GM23338 (cell line): ENCODE measurements around the gene GABRE. TPM values are rescaled to one million over a fixed set of nuclear protein-coding genes. Genes with fewer than 3 reads are reported as not detected.

Experiments used
- ATAC-seq: fragments of 200-7000 bp; cut with Tn5 transposase; 3 replicates; pipeline ENCODE4 v1.9.1; 2020
- DNase-seq: peaks from one replicate; pipeline ENCODE4 v3.0.0-alpha.2; 2015; ENCODE audit warnings: low spot score
- H2AFZ ChIP-seq: fragments of 200-600 bp; sonication (generic); 2 replicates; pipeline ENCODE4 v1.8.0; 2016; ENCODE audit warnings: antibody characterized with exemption, mild to moderate bottlenecking, moderate library complexity
- H3F3A ChIP-seq: fragments of 200-600 bp; sonication (generic); replicated peaks from 2 replicates; pipeline ENCODE4 v1.8.0; 2017; ENCODE audit warnings: antibody characterized with exemption, mixed run types, low read depth
- H3K27ac ChIP-seq: fragments of 200-600 bp; sonication (generic); 2 replicates; pipeline ENCODE4 v1.6.1; 2016; ENCODE audit warnings: low read depth
- H3K27me3 ChIP-seq: fragments of 200-600 bp; sonication (generic); 2 replicates; pipeline ENCODE4 v1.8.0; 2016; ENCODE audit warnings: mild to moderate bottlenecking, mixed run types, moderate library complexity; ENCODE audit not compliant: insufficient read depth
- H3K36me3 ChIP-seq: fragments of 200-600 bp; sonication (generic); 2 replicates; pipeline ENCODE4 v1.8.0; 2016; ENCODE audit warnings: mild to moderate bottlenecking; ENCODE audit not compliant: insufficient read depth
- H3K4me1 ChIP-seq: fragments of 200-600 bp; sonication (generic); 2 replicates; pipeline ENCODE4 v1.8.0; 2016; ENCODE audit warnings: mild to moderate bottlenecking, moderate library complexity; ENCODE audit not compliant: insufficient read depth
- H3K4me2 ChIP-seq: fragments of 200-600 bp; sonication (generic); 2 replicates; pipeline ENCODE4 v1.7.1; 2017; ENCODE audit warnings: mixed run types
- H3K4me3 ChIP-seq: fragments of 200-600 bp; sonication (generic); 2 replicates; pipeline ENCODE4 v1.6.1; 2016; ENCODE audit warnings: mixed run types
- H3K79me2 ChIP-seq: fragments of 200-600 bp; sonication (generic); replicated peaks from 2 replicates; pipeline ENCODE4 v1.8.0; 2017; ENCODE audit warnings: mild to moderate bottlenecking; ENCODE audit not compliant: insufficient read depth
- H3K9me2 ChIP-seq: fragments of 200-600 bp; sonication (generic); 2 replicates; pipeline ENCODE4 v1.8.0; 2017; ENCODE audit not compliant: insufficient read depth
- H4K20me1 ChIP-seq: fragments of 200-600 bp; sonication (generic); replicated peaks from 2 replicates; pipeline ENCODE4 v1.8.0; 2017; ENCODE audit warnings: mild to moderate bottlenecking; ENCODE audit not compliant: insufficient read depth
- H3K27ac Mint-ChIP-seq: 2 replicates; pipeline ENCODE4 v1.8.0; 2020; ENCODE audit warnings: inconsistent platforms, mild to moderate bottlenecking, moderate library complexity, mixed read lengths
- H3K27me3 Mint-ChIP-seq: 3 replicates; pipeline ENCODE4 v1.8.0; 2022; ENCODE audit warnings: low read depth, mild to moderate bottlenecking, moderate library complexity, mixed read lengths, inconsistent platforms; ENCODE audit not compliant: insufficient read depth, poor library complexity
- H3K36me3 Mint-ChIP-seq: 3 replicates; pipeline ENCODE4 v1.8.0; 2021; ENCODE audit warnings: low read depth, mild to moderate bottlenecking, inconsistent platforms, moderate library complexity, mixed read lengths
- H3K4me1 Mint-ChIP-seq: 3 replicates; pipeline ENCODE4 v1.8.0; 2020; ENCODE audit warnings: mild to moderate bottlenecking, inconsistent platforms, mixed read lengths
- H3K4me3 Mint-ChIP-seq: 3 replicates; pipeline ENCODE4 v1.8.0; 2021; ENCODE audit warnings: moderate library complexity, mild to moderate bottlenecking, inconsistent platforms, mixed read lengths
- H3K9me3 Mint-ChIP-seq: 3 replicates; pipeline ENCODE4 v1.8.0; 2020; ENCODE audit warnings: moderate library complexity, mild to moderate bottlenecking, inconsistent platforms, mixed read lengths
- CREB1 ChIP-seq: fragments of 250-450 bp; sonication (Bioruptor Pico); IDR thresholded peaks from 2 replicates; pipeline ENCODE4 v1.5.0; 2020; ENCODE audit warnings: low read depth, mild to moderate bottlenecking, moderate library complexity
- EZH2 ChIP-seq: fragments of 200-600 bp; sonication (generic); IDR thresholded peaks from one replicate; pipeline ENCODE4 v1.8.0; 2017; ENCODE audit warnings: antibody characterized with exemption, mild to moderate bottlenecking, low read depth; ENCODE audit not compliant: unreplicated experiment
- EZH2phosphoT487 ChIP-seq: fragments of 200-600 bp; sonication (generic); IDR thresholded peaks from one replicate; pipeline ENCODE4 v1.8.1; 2018; ENCODE audit warnings: antibody characterized with exemption; ENCODE audit not compliant: unreplicated experiment
- JUNB ChIP-seq: IDR thresholded peaks from one replicate; pipeline ENCODE4 v1.6.1; 2016; ENCODE audit warnings: antibody characterized with exemption; ENCODE audit not compliant: unreplicated experiment
- NANOG ChIP-seq: IDR thresholded peaks from 2 replicates; pipeline ENCODE4 v1.6.1; 2016; ENCODE audit warnings: antibody characterized with exemption, borderline replicate concordance
- POLR2AphosphoS5 ChIP-seq: IDR thresholded peaks from 2 replicates; pipeline ENCODE4 v1.6.1; 2016; ENCODE audit warnings: antibody characterized with exemption, low read depth
- STAT1 ChIP-seq: IDR thresholded peaks from one replicate; pipeline ENCODE4 v1.6.1; 2016; ENCODE audit warnings: antibody characterized with exemption; ENCODE audit not compliant: unreplicated experiment
- ZNF114 ChIP-seq: fragments of 250-450 bp; sonication (Bioruptor Pico); IDR thresholded peaks from 2 replicates; pipeline ENCODE4 v1.5.0; 2020; ENCODE audit warnings: mild to moderate bottlenecking, moderate library complexity
- ZNF331 ChIP-seq: fragments of 250-450 bp; sonication (Bioruptor Pico); IDR thresholded peaks from 2 replicates; pipeline ENCODE4 v1.5.0; 2020; ENCODE audit warnings: low read depth, mild to moderate bottlenecking, moderate library complexity
- polyA plus RNA-seq: library from polyadenylated mRNA; unstranded; fragments of >200 nt; fragmentation: Nextera tagmentation; extraction: Ambion mirVana; gene quantifications from 2 replicates; pipeline ENCODE4 v1.2.1, GENCODE V29; 2016
- total RNA-seq: library from RNA; depleted of rRNA; stranded (reverse); fragments of >200 nt; shearing (Covaris generic); gene quantifications from 2 replicates; pipeline ENCODE4 v1.2.3, GENCODE V29; 2014
- TF ChIP-seq, protein P1 (sequence below): IDR thresholded peaks from one replicate; pipeline ENCODE4 v1.6.1; 2018; ENCODE audit warnings: antibody characterized with exemption; ENCODE audit not compliant: unreplicated experiment
- TF ChIP-seq, protein P2 (sequence below): IDR thresholded peaks from 2 replicates; pipeline ENCODE4 v1.6.1; 2016; ENCODE audit warnings: antibody characterized with exemption
- TF ChIP-seq, protein P3 (sequence below): fragments of 250-450 bp; sonication (Bioruptor Pico); IDR thresholded peaks from 2 replicates; pipeline ENCODE4 v1.5.0; 2020; ENCODE audit warnings: mild to moderate bottlenecking, moderate library complexity
- TF ChIP-seq, protein P4 (sequence below), 2 experiments: fragments of 200-600 bp in 1 of 2; sonication (generic) in 1 of 2; conservative IDR thresholded peaks; 2 replicates each; pipeline versions ENCODE4 v1.5.1 to v1.6.1; 2016 to 2017; ENCODE audit warnings: antibody characterized with exemption in 2 of 2, low read depth in 2 of 2, mild to moderate bottlenecking in 2 of 2, moderate library complexity in 1 of 2

GABRE gene
- total and polyA plus RNA-seq, 2 experiments from 2014 or later: 4.9 to 8.3 TPM

DNA sequence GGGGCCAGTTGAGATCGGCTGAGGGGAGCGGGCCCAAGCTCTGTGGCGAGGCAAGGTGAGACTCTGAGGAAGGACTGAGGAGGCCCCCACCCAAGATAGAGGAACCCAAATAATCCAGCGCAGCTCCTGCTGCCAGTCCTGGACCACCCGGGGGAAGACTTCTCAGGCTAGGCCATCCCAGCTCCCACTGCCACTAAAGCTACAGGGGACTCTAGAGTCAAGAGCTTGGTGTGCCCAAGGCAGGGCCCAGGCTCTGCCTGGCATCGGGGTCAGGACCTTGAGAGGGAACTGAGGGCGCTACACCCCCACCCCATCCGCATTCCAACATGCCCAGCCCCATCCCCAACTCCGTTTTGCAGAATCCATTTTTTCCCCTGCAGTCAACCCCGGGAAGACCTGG lies 53.2 kb downstream of the GABRE start:
- Mint-ChIP-seq H3K36me3 (no peaks in the 10 kb centered on the region), H3K27me3 (peaks cover 2% of the 10 kb centered on the region), H3K4me1 (no peaks in the 10 kb centered on the region), H3K4me3 (no peak overlapping the region), H3K27ac (no peak overlapping the region), H3K9me3 (no peaks in the 10 kb centered on the region)
- no peak overlapping the region for H3K4me2 ChIP-seq
- H3K4me1 ChIP-seq: no peaks in the 10 kb centered on the region
- no peak for DNase-seq
- H3K4me3 ChIP-seq: no peak overlapping the region
- no peaks in the 10 kb centered on the region for H3K27me3 ChIP-seq
- no peaks in the 10 kb centered on the region for H3K79me2 ChIP-seq
- H3K27ac ChIP-seq: no peak overlapping the region
- no peaks in the 10 kb centered on the region for H3F3A ChIP-seq
- no peaks in the 10 kb centered on the region for H4K20me1 ChIP-seq
- no peak for ATAC-seq
- H3K36me3 ChIP-seq: no peaks in the 10 kb centered on the region
- no peak overlapping the region for H2AFZ ChIP-seq
- no peaks in the 10 kb centered on the region for H3K9me2 ChIP-seq
- TF ChIP-seq EZH2: no peak
- TF ChIP-seq, protein P1, sequence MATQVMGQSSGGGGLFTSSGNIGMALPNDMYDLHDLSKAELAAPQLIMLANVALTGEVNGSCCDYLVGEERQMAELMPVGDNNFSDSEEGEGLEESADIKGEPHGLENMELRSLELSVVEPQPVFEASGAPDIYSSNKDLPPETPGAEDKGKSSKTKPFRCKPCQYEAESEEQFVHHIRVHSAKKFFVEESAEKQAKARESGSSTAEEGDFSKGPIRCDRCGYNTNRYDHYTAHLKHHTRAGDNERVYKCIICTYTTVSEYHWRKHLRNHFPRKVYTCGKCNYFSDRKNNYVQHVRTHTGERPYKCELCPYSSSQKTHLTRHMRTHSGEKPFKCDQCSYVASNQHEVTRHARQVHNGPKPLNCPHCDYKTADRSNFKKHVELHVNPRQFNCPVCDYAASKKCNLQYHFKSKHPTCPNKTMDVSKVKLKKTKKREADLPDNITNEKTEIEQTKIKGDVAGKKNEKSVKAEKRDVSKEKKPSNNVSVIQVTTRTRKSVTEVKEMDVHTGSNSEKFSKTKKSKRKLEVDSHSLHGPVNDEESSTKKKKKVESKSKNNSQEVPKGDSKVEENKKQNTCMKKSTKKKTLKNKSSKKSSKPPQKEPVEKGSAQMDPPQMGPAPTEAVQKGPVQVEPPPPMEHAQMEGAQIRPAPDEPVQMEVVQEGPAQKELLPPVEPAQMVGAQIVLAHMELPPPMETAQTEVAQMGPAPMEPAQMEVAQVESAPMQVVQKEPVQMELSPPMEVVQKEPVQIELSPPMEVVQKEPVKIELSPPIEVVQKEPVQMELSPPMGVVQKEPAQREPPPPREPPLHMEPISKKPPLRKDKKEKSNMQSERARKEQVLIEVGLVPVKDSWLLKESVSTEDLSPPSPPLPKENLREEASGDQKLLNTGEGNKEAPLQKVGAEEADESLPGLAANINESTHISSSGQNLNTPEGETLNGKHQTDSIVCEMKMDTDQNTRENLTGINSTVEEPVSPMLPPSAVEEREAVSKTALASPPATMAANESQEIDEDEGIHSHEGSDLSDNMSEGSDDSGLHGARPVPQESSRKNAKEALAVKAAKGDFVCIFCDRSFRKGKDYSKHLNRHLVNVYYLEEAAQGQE: no peak
- TF ChIP-seq STAT1: no peak
- TF ChIP-seq ZNF114 (CRISPR knock-in tag): no peak
- no peak for TF ChIP-seq EZH2phosphoT487
- TF ChIP-seq ZNF331 (CRISPR knock-in tag): no peak
- TF ChIP-seq, protein P2, sequence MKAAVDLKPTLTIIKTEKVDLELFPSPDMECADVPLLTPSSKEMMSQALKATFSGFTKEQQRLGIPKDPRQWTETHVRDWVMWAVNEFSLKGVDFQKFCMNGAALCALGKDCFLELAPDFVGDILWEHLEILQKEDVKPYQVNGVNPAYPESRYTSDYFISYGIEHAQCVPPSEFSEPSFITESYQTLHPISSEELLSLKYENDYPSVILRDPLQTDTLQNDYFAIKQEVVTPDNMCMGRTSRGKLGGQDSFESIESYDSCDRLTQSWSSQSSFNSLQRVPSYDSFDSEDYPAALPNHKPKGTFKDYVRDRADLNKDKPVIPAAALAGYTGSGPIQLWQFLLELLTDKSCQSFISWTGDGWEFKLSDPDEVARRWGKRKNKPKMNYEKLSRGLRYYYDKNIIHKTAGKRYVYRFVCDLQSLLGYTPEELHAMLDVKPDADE: no peak
- TF ChIP-seq POLR2AphosphoS5: no peak
- TF ChIP-seq, protein P3, sequence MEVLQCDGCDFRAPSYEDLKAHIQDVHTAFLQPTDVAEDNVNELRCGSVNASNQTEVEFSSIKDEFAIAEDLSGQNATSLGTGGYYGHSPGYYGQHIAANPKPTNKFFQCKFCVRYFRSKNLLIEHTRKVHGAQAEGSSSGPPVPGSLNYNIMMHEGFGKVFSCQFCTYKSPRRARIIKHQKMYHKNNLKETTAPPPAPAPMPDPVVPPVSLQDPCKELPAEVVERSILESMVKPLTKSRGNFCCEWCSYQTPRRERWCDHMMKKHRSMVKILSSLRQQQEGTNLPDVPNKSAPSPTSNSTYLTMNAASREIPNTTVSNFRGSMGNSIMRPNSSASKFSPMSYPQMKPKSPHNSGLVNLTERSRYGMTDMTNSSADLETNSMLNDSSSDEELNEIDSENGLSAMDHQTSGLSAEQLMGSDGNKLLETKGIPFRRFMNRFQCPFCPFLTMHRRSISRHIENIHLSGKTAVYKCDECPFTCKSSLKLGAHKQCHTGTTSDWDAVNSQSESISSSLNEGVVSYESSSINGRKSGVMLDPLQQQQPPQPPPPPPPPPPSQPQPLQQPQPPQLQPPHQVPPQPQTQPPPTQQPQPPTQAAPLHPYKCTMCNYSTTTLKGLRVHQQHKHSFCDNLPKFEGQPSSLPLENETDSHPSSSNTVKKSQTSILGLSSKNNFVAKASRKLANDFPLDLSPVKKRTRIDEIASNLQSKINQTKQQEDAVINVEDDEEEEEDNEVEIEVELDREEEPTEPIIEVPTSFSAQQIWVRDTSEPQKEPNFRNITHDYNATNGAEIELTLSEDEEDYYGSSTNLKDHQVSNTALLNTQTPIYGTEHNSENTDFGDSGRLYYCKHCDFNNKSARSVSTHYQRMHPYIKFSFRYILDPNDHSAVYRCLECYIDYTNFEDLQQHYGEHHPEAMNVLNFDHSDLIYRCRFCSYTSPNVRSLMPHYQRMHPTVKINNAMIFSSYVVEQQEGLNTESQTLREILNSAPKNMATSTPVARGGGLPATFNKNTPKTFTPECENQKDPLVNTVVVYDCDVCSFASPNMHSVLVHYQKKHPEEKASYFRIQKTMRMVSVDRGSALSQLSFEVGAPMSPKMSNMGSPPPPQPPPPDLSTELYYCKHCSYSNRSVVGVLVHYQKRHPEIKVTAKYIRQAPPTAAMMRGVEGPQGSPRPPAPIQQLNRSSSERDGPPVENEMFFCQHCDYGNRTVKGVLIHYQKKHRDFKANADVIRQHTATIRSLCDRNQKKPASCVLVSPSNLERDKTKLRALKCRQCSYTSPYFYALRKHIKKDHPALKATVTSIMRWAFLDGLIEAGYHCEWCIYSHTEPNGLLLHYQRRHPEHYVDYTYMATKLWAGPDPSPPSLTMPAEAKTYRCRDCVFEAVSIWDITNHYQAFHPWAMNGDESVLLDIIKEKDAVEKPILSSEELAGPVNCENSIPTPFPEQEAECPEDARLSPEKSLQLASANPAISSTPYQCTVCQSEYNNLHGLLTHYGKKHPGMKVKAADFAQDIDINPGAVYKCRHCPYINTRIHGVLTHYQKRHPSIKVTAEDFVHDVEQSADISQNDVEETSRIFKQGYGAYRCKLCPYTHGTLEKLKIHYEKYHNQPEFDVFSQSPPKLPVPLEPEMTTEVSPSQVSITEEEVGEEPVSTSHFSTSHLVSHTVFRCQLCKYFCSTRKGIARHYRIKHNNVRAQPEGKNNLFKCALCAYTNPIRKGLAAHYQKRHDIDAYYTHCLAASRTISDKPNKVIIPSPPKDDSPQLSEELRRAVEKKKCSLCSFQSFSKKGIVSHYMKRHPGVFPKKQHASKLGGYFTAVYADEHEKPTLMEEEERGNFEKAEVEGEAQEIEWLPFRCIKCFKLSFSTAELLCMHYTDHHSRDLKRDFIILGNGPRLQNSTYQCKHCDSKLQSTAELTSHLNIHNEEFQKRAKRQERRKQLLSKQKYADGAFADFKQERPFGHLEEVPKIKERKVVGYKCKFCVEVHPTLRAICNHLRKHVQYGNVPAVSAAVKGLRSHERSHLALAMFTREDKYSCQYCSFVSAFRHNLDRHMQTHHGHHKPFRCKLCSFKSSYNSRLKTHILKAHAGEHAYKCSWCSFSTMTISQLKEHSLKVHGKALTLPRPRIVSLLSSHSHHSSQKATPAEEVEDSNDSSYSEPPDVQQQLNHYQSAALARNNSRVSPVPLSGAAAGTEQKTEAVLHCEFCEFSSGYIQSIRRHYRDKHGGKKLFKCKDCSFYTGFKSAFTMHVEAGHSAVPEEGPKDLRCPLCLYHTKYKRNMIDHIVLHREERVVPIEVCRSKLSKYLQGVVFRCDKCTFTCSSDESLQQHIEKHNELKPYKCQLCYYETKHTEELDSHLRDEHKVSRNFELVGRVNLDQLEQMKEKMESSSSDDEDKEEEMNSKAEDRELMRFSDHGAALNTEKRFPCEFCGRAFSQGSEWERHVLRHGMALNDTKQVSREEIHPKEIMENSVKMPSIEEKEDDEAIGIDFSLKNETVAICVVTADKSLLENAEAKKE (CRISPR knock-in tag): no peak
- no peak for TF ChIP-seq CREB1
- TF ChIP-seq, protein P4, sequence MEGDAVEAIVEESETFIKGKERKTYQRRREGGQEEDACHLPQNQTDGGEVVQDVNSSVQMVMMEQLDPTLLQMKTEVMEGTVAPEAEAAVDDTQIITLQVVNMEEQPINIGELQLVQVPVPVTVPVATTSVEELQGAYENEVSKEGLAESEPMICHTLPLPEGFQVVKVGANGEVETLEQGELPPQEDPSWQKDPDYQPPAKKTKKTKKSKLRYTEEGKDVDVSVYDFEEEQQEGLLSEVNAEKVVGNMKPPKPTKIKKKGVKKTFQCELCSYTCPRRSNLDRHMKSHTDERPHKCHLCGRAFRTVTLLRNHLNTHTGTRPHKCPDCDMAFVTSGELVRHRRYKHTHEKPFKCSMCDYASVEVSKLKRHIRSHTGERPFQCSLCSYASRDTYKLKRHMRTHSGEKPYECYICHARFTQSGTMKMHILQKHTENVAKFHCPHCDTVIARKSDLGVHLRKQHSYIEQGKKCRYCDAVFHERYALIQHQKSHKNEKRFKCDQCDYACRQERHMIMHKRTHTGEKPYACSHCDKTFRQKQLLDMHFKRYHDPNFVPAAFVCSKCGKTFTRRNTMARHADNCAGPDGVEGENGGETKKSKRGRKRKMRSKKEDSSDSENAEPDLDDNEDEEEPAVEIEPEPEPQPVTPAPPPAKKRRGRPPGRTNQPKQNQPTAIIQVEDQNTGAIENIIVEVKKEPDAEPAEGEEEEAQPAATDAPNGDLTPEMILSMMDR (conservative IDR thresholded peaks at IDR 0.05; ENCODE audit: low read depth in 2 of 2): no peak
- no peak for TF ChIP-seq JUNB
- TF ChIP-seq NANOG: no peak
